Bronchial smooth muscle cell (primary cell): ENCODE measurements around the gene ABHD16A. TPM values are rescaled to one million over a fixed set of nuclear protein-coding genes. Genes with fewer than 3 reads are reported as not detected.

Experiments used
- total RNA-seq: library from RNA; depleted of rRNA; stranded (reverse); fragments of >200 nt; gene quantifications from 2 replicates; pipeline ENCODE4 v1.2.1, GENCODE V29; 2014

The ABHD16A gene
- total RNA-seq = 54.5 and 96.4 TPM in 2 replicates

DNA sequence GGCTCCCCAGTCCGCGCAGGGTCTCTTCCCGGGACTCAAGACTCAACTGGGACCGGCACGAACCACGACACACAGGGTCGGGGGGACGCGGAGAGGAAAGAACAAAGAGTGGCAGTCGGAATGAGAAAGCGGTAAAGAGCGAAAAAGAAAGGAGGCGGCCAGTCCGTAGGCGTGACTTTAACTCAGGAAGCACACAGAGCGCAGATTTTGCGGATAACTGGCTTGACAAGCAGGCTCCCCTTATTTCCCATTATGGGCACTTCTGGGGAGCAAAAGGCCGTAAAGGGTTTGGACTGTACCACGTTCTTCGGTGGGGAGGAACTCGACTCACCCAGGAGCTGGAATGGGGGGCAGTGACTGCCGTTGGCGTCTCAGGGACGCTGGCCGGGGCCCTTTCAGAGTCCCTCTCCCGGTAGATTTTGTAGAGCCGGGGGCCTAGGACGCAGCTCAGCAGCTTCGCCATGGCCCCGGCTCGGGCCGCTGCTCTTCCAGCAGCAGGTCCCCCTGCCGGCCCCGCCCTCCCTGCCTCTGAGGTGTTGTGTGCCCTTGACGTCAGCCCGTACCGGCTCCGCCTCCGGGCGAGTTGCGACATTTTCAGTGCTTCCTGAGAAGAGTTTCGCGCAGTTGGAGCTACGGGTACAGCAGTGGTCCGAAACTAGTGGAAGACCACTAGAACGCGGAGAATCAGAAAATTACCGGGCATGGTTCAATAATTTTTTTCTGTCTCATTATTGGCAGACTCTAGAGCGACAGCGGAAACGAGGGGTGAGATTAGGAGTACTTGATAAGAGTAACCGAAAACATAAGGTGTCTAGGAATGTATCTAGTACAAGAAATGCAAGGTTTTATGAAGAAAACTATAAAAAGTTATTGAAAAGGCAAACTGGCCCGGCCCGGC lies at the start of gene ABHD16A:
TSS of gene ABHD16A (minus strand) at position 506 of the 898 bp plus-strand sequence. CDS start at position 463, 43 bp downstream.

GRCh38 chr6:31739639-31740396 lies 36.7 kb upstream of the ABHD16A start, which contains the start of gene MSH5:
Gene MSH5, plus strand, starts transcription at chr6:31740005. Its CDS starts 462 bp downstream, at chr6:31740467.

GRCh38 chr6:31736021-31736767 lies 33.1 kb upstream of the ABHD16A start, which contains the start of gene CLIC1:
Gene CLIC1, minus strand, starts transcription at chr6:31736530. Its CDS starts 230 bp downstream, at chr6:31736300.

DNA sequence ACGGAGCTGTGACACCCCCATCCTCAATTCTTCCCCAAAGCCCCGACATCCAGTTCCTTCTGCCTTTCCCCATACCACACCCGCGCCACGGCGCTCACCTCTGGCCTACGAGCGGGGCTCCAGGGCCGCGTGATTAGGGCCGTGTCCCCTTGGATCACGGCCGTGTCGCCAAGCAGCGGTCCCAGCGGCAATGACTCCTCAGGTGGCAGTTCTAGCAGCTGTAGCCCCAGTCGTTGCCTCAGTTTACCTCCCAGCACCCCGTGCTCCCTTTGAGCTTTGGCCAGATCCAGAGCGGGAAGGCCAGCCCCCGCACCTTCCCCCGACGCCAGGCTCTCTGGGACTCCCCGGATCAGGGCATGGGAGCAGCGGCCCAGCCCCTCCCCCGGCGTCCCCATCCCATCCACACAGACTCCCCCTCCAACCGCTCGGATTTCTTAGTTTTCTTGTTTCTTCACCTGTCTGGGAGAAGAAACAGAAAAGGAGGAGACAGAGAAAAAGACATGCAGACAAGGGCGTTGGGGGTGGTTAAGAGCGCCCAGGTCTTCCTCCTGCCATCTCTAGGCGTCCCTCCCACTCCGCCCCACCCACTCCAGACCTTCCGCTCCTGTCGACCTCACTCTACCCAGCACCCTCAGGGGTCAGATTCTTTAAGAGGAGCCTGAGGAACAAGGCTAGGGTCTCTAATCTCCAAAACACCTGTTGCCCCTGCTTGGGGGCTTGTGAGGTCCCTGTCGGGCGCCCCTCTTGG lies 25.8 kb upstream of the ABHD16A start, which contains the start of gene DDAH2:
TSS of gene DDAH2 (minus strand) at position 533 of the 748 bp plus-strand sequence. CDS start at position 395, 138 bp downstream.

DNA sequence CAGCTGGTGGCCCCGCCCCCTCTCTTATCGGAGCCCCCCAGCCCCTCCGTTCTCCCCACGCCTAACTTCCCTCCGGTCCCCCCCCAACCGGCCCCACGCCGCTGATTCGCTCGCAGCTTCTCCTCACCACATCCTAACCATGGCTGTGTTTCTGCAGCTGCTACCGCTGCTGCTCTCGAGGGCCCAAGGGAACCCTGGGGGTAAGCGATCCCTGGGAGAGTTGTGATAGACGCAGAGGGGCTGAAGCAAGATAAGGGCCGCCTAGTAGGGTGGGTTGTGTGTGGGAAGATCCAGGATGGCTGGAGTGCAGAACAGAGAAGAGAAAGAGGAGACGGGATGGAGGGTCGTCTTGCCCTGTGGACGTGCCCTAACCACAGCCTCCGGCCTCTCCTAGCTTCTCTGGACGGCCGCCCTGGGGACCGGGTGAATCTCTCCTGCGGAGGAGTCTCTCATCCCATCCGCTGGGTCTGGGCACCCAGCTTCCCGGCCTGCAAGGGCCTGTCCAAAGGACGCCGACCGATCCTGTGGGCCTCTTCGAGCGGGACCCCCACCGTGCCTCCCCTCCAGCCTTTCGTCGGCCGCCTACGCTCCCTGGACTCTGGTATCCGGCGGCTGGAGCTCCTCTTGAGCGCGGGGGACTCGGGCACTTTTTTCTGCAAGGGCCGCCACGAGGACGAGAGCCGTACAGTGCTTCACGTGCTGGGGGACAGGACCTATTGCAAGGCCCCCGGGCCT lies 20.3 kb upstream of the ABHD16A start, which contains the start of gene MPIG6B:
TSS of gene MPIG6B (plus strand) at position 129 of the 735 bp plus-strand sequence. CDS start at position 140, 11 bp downstream.

DNA sequence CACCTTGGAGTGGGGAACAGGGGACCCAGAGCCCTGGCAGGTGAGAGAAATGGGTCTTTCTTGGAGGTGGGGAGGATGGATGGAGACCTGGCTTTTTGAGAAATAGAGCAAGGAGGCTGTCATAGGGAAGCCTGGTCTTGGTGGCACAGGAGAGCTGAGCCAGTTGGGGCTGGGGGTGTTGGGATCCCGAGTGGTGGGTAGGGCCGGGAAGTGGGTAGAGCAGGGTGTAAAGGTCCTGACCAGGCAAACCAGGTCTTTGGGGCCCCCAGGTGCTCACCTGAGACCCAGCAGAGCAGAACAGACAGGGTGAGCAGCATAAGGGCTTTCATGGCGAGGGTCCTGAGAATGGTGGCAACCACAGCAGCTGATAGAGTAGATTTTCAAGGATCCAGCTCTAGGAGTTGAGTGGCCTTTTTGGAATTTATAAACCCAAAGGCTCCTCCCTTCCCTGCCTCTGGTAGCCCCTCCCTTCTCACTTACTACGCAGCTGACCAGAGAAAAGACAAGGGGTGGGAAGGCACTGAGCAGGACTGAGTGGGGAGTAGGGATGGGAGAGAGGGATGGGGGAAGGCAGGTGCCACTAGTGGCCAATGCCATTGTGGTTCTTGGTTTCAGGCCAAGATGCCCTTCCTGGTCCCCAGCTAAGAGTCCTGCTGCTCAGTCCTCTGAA lies 18.4 kb upstream of the ABHD16A start, which contains the start of gene LY6G6C:
TSS of gene LY6G6C (minus strand) at position 396 of the 670 bp plus-strand sequence. CDS start at position 329, 67 bp downstream.

DNA sequence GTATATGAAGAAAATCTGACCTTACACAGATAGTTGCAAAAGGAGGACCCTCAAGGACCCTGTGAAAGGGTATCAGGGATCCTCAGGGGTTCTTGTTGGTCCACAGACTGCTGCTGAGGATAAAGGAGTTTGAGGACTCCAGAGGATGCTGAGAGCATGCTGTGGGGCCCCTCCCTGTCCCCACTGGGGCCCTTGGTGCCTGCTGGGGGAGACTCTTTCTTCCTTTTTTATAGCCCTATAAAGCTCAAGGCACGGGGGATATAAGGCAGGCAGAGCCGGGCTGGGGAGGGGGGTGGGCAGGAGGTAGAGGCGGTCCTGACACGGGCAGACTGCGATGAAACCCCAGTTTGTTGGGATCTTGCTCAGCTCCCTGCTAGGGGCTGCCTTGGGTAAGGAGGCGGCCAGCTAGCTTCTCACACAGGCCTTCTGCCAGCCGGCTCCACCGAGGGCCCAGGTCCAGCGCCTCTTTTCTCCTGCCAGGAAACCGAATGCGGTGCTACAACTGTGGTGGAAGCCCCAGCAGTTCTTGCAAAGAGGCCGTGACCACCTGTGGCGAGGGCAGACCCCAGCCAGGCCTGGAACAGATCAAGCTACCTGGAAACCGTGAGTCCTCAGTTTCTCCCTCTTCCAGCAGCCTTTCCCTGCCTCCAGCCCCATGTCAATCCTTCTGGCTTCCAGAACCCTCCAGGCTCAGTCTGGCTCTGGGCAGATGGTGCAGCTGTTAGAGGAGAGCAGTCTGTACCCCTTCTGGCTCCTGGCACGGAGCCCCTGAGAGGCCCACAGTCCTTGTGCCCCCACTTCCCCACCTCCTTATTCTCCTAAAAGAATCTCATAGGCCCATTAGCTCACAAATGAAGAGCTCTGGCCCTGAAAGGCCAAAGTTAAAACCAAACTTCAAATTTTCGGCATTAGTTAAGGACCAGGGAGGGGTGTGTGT lies 12.2 kb upstream of the ABHD16A start, which contains the start of gene LY6G6D:
TSS of gene LY6G6D (plus strand) at position 327 of the 937 bp plus-strand sequence. CDS start at position 335, 8 bp downstream.

DNA sequence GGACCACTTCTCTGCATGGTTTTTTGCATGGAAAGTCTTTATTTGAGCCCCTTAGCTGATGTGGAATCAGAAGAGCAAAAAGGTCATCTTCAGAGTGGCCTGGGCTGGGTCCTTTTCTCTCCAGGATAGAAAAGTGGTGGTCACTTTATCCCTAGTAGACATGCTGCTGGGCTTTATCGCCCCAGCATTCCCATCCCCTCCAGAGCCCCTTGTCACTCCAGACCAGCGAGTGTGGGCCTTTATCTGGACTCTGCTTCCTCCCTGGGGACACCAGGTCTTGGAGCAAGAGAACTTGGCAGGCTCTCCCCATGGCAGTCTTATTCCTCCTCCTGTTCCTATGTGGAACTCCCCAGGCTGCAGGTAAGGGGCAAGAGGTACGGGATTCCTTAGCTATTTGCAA lies 3.5 kb upstream of the ABHD16A start, which contains the start of gene LY6G6F:
TSS of gene LY6G6F (plus strand) at position 268 of the 400 bp plus-strand sequence. CDS start at position 309, 41 bp downstream.

DNA sequence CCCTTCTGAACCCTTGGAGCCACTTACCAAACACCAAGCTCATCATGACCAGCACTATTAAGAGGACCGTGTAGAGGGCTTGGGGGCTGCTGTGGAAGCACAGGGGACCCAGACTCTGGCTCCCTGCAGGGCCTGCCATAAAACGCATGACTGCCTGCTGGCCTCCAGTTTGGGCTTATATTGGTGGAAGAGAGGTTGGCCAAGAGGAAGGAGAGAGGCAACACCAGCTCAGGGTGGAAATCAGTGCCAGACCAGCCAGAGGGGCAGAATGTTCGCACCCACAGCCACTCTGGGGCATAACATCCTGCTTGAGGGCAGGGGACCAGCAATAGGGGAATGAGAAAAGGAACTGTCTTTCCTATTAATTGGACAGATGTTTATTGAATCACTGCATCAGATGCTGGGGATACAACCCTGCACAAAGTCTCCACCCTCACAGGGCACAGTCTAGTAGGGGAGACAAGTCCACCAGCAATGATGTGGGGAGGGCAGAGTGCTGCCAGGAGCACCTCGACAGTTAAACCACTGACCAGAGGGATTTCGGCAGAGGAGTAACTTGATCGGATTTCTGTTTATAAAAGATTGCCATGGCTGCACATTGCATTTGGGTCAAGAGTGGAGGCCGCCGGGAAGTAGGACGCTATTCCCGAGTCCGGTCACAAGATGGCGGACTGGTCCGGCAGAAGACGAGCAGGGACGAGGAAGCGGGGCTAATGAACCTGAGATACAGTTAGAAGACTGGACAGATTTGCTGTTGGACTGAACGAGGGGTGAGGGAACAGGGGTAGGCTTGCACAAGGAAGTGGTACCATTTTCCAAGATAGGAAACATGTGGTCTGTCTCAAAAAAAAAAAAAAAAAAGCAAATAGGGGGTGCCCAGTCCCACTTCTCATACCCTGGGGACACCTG lies 22.6 kb downstream of the ABHD16A start, which contains the start of gene LY6G5C:
TSS of gene LY6G5C (minus strand) at position 842 of the 909 bp plus-strand sequence. CDS start at position 148, 694 bp downstream.

DNA sequence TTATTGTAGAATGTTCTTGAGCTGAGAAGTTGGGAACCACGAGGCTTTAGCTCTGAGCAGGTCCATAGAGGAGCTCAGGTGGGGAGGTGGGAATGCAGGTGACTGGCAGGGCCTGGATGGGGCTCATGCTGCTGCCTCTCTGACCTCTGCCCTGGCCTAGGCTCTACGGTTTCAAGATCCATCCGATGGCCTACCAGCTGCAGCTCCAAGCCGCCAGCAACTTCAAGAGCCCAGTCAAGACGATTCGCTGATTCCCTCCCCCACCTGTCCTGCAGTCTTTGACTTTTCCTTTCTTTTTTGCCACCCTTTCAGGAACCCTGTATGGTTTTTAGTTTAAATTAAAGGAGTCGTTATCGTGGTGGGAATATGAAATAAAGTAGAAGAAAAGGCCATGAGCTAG lies 33.4 kb downstream of the ABHD16A start, which contains the start of gene LY6G5B:
TSS of gene LY6G5B (plus strand) at position 301 of the 400 bp plus-strand sequence. CDS start 975 bp downstream, outside the sequence.

DNA sequence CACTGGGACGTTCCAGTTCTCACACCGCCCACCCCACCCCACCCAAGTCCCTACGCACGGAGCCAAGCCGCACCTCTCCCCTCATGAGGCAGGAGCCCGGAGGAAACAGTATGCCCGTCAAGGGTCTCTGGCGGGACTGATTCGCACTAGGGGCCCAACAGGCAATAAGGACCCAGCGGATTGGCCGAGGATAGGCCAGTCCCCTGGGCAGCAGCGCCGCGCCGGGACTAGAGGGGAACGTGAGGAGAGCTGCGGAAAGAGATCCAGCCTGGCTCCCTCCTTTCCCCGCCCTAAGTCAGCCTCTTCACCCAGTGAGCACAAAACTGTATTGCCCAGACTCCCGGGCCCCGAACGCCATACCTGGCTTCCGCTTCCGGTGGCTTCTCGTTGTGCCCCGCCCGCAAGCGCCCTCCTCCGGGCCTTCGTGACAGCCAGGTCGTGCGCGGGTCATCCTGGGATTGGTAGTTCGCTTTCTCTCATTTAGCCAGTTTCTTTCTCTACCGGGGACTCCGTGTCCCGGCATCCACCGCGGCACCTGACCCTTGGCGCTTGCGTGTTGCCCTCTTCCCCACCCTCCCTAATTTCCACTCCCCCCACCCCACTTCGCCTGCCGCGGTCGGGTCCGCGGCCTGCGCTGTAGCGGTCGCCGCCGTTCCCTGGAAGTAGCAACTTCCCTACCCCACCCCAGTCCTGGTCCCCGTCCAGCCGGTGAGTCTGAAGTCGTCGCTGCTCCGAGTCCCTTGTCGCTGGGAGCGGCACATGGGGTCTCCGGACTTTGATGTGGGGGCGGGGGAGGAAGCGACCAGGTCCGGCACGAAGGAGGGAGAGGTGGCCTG lies 37.4 kb downstream of the ABHD16A start, which contains the start of gene CSNK2B:
TSS of gene CSNK2B (plus strand) at position 580 of the 836 bp plus-strand sequence. CDS start 752 bp downstream, outside the sequence.

DNA sequence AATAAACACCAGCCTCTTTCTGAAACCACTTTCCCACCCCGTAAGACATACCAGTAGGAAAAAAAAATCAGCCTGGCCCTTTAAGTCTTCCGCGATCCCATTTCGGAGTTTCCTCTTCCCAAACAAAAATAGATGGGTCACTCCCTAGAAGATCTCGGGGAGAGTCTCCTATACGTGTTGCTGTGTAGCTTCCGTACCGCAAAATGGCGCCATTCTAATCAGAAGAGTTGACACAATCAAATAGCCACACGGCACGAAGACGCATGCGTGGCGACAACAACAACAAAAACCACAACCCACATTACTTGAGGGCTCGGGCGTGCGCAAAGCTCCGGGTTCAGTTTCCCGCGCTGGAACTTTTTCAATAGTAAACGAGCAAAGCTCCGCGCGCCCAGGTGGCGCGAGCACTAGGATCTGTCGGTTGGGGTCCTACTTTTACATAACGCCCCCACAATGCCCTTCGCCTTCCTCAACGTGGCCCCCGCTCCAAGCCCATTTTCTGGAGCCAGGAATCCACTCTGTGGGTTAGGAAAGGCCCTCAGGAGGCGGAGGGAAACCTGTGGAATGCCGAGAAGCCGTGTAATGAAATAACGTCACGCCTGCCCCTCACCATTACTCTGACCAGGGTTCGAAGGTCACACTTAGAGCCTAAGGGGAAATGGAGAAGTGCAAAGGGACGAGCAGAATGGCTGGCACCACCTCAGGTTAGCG lies 38.2 kb downstream of the ABHD16A start, which contains the start of gene GPANK1:
TSS of gene GPANK1 (minus strand) at position 208 of the 711 bp plus-strand sequence. CDS start 519 bp downstream, outside the sequence.

GRCh38 chr6:31660381-31661261 lies 42.5 kb downstream of the ABHD16A start, which contains the start of gene C6orf47:
Gene C6orf47, minus strand, starts transcription at chr6:31660778. Its CDS starts 831 bp downstream, at chr6:31659947.

